GM12878 (cell line): ENCODE results near the gene SURF4.

ENCODE experiments used
- BCL3 ChIP-seq: IDR thresholded peaks from 2 replicates; pipeline ENCODE4 v1.6.1; 2011; ENCODE audit warnings: borderline replicate concordance, low read depth, mild to moderate bottlenecking, moderate library complexity, low read length; ENCODE audit not compliant: insufficient read depth, poor library complexity, severe bottlenecking
- CREB1 ChIP-seq: IDR thresholded peaks from 2 replicates; pipeline ENCODE4 v1.6.1; 2012; ENCODE audit warnings: low read depth, mild to moderate bottlenecking, inconsistent platforms
- CREM ChIP-seq: IDR thresholded peaks from 2 replicates; pipeline ENCODE4 v1.6.1; 2014; ENCODE audit warnings: antibody characterized with exemption, low read depth
- CTCF ChIP-seq, 3 experiments: IDR thresholded peaks in 2 of 3; conservative IDR thresholded peaks in 1 of 3; 2 replicates each; pipeline ENCODE4 v1.5.1; 2011; ENCODE audit warnings: low read depth in 3 of 3, low read length in 3 of 3, mild to moderate bottlenecking in 3 of 3, control low read depth in 2 of 3, moderate library complexity in 2 of 3, inconsistent platforms in 1 of 3, mixed read lengths in 1 of 3; ENCODE audit not compliant: control insufficient read depth in 2 of 3, insufficient read depth in 1 of 3; ENCODE audit errors: extremely low read depth in 1 of 3
- EZH2 ChIP-seq: IDR thresholded peaks from 2 replicates; pipeline ENCODE4 v1.6.1; 2012; ENCODE audit warnings: low read depth, mild to moderate bottlenecking, control low read depth, inconsistent platforms, low read length, borderline replicate concordance; ENCODE audit not compliant: control insufficient read depth
- PBX3 ChIP-seq: IDR thresholded peaks from 2 replicates; pipeline ENCODE4 v1.6.1; 2011; ENCODE audit warnings: mild to moderate bottlenecking, low read depth, low read length, moderate library complexity; ENCODE audit not compliant: insufficient replicate concordance
- POLR2A ChIP-seq: IDR thresholded peaks from 2 replicates; pipeline ENCODE4 v1.6.1; 2011; ENCODE audit warnings: low read depth, mild to moderate bottlenecking, low read length
- POLR2AphosphoS5 ChIP-seq: IDR thresholded peaks from 2 replicates; pipeline ENCODE4 v1.6.1; 2011; ENCODE audit warnings: mild to moderate bottlenecking, low read length, inconsistent platforms
- RBBP5 ChIP-seq: fragments of 200-600 bp; sonication (generic); conservative IDR thresholded peaks from 2 replicates; pipeline ENCODE4 v1.6.1; 2016
- RFX5 ChIP-seq: IDR thresholded peaks from 2 replicates; pipeline ENCODE4 v1.6.1; 2011; ENCODE audit warnings: low read depth, low read length, improper control_type of control experiment
- SMAD5 ChIP-seq: IDR thresholded peaks from 2 replicates; pipeline ENCODE4 v1.6.1; 2016; ENCODE audit warnings: antibody characterized with exemption, low read depth
- SRF ChIP-seq, 2 experiments: IDR thresholded peaks; 2 replicates each; pipeline ENCODE4 v1.6.1; 2011; ENCODE audit warnings: low read depth in 2 of 2, low read length in 2 of 2, mild to moderate bottlenecking in 1 of 2, moderate library complexity in 1 of 2
- TCF3 ChIP-seq: IDR thresholded peaks from 2 replicates; pipeline ENCODE4 v1.6.1; 2012; ENCODE audit warnings: low read depth, mild to moderate bottlenecking, low read length, borderline replicate concordance; ENCODE audit not compliant: insufficient read depth
- TF ChIP-seq, protein P1 (sequence below): fragments of 150-350 bp; IDR thresholded peaks from 2 replicates; pipeline ENCODE4 v1.6.1; 2016; ENCODE audit warnings: low read depth, low read length

DNA sequence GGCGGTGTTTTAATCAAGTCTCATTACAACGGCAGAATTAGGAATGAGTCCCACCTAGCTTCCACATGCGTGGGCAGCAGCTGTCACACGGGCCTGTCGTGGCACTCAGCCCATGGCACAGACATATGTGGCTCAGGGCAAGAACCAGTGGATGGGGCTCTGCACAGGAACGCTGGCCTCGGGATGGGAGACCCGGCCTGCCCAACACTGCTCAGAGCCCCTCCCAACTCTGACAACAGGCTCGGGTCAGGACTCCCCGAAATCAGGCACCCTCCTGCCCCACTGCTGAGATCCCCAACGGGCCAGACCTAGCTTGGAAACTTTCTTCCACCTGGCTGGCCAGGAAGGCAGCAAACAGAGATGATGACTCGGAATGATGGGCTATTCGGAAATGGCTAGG is 34.9 kb downstream of the SURF4 start:
- TF ChIP-seq EZH2 (no peak), PBX3 (no peak), BCL3 (no peak), SRF (IDR thresholded peaks at IDR 0.05; ENCODE audit: low read depth in 2 of 2, low read length in 2 of 2) (no peak), POLR2AphosphoS5 (no peak), CREB1 (no peak), CTCF (IDR thresholded peaks at IDR 0.05 in 2 of 3, conservative IDR thresholded peaks at IDR 0.05 in 1 of 3; ENCODE audit: control insufficient read depth in 2 of 3, extremely low read depth in 1 of 3, insufficient read depth in 1 of 3, low read depth in 3 of 3, low read length in 3 of 3) (no peak), CREM (no peak), SMAD5 (no peak), RFX5 (no peak), POLR2A (no peak), RBBP5 (no peak), TCF3 (no peak)
- TF ChIP-seq, protein P1, sequence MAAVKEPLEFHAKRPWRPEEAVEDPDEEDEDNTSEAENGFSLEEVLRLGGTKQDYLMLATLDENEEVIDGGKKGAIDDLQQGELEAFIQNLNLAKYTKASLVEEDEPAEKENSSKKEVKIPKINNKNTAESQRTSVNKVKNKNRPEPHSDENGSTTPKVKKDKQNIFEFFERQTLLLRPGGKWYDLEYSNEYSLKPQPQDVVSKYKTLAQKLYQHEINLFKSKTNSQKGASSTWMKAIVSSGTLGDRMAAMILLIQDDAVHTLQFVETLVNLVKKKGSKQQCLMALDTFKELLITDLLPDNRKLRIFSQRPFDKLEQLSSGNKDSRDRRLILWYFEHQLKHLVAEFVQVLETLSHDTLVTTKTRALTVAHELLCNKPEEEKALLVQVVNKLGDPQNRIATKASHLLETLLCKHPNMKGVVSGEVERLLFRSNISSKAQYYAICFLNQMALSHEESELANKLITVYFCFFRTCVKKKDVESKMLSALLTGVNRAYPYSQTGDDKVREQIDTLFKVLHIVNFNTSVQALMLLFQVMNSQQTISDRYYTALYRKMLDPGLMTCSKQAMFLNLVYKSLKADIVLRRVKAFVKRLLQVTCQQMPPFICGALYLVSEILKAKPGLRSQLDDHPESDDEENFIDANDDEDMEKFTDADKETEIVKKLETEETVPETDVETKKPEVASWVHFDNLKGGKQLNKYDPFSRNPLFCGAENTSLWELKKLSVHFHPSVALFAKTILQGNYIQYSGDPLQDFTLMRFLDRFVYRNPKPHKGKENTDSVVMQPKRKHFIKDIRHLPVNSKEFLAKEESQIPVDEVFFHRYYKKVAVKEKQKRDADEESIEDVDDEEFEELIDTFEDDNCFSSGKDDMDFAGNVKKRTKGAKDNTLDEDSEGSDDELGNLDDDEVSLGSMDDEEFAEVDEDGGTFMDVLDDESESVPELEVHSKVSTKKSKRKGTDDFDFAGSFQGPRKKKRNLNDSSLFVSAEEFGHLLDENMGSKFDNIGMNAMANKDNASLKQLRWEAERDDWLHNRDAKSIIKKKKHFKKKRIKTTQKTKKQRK = no peak
